A673 (cell line): ENCODE results near the gene SGMS1. TPM values are rescaled to one million over a fixed set of nuclear protein-coding genes. Genes with fewer than 3 reads are reported as not detected.

Experiments used
- BruUV-seq: library from RNA; stranded (reverse); fragments of 400-500 nt; replicated peaks from 2 replicates; lab custom pipeline; 2021; lab: Mats Ljungman, UMichigan
- CTCF ChIA-PET: fragments of 300-600 bp; sonication (Branson Sonifier 250); formaldehyde crosslinking; loops from one replicate; lab custom pipeline; 2022; ENCODE audit warnings: antibody characterized with exemption; lab: Charles Lee
- POLR2A ChIA-PET: fragments of 300-600 bp; sonication (Branson Sonifier 250); formaldehyde crosslinking; loops from one replicate; lab custom pipeline; 2022; ENCODE audit warnings: antibody characterized with exemption; ENCODE audit not compliant: low non-redundant PET; lab: Charles Lee
- DNase-seq: peaks from one replicate; pipeline ENCODE4 v3.0.0-alpha.2; 2015; ENCODE audit warnings: low spot score
- H3K27ac ChIP-seq: fragments of 200-600 bp; sonication (generic); 2 replicates; pipeline ENCODE4 v1.5.1; 2016; ENCODE audit warnings: mixed run types, low read depth, mild to moderate bottlenecking, mixed read lengths, antibody characterized with exemption, low read length; ENCODE audit not compliant: poor library complexity, severe bottlenecking
- H3K27me3 ChIP-seq: fragments of 200-600 bp; sonication (generic); replicated peaks from 2 replicates; pipeline ENCODE4 v1.6.1; 2017; ENCODE audit warnings: mixed run types, low read depth, mild to moderate bottlenecking, mixed read lengths, antibody characterized with exemption, low read length; ENCODE audit not compliant: insufficient read depth, poor library complexity
- H3K36me3 ChIP-seq: fragments of 200-600 bp; sonication (generic); 2 replicates; pipeline ENCODE4 v1.6.1; 2016; ENCODE audit warnings: mixed run types, mild to moderate bottlenecking, mixed read lengths, antibody characterized with exemption, low read length; ENCODE audit not compliant: insufficient read depth, poor library complexity, severe bottlenecking
- H3K4me1 ChIP-seq: fragments of 200-600 bp; sonication (generic); 2 replicates; pipeline ENCODE4 v1.6.1; 2017; ENCODE audit warnings: mixed run types, mild to moderate bottlenecking, mixed read lengths, antibody characterized with exemption, low read length; ENCODE audit not compliant: insufficient read depth, poor library complexity, severe bottlenecking
- H3K4me3 ChIP-seq: fragments of 200-600 bp; sonication (generic); 2 replicates; pipeline ENCODE4 v1.5.1; 2016; ENCODE audit warnings: low read depth, mixed run types, mild to moderate bottlenecking, mixed read lengths, low read length; ENCODE audit not compliant: poor library complexity, severe bottlenecking
- H3K9me3 ChIP-seq: fragments of 200-600 bp; sonication (generic); 2 replicates; pipeline ENCODE4 v1.6.1; 2016; ENCODE audit warnings: mixed run types, low read depth, mild to moderate bottlenecking, mixed read lengths, antibody characterized with exemption, low read length; ENCODE audit not compliant: poor library complexity, severe bottlenecking
- EZH2 ChIP-seq: fragments of 200-600 bp; sonication (generic); IDR thresholded peaks from 2 replicates; pipeline ENCODE4 v1.6.1; 2017; ENCODE audit warnings: borderline replicate concordance, low read depth, mild to moderate bottlenecking, mixed read lengths, antibody characterized with exemption, low read length; ENCODE audit not compliant: poor library complexity, severe bottlenecking
- intact Hi-C: fragments of 100-400 bp; cut with micrococcal nuclease; formaldehyde crosslinking; loops from one replicate; pipeline ENCODE4 v1.10.0; 2022; ENCODE audit not compliant: unreplicated experiment
- total RNA-seq: library from RNA; stranded (reverse); gene quantifications from 2 replicates; pipeline ENCODE4 v1.2.3, GENCODE V29; 2021
- TF ChIP-seq, protein P1 (sequence below): fragments of 300-800, 200-600 bp; sonication (generic); conservative IDR thresholded peaks from 2 replicates; pipeline ENCODE4 v1.5.1; 2017; ENCODE audit warnings: low read depth, mild to moderate bottlenecking, antibody characterized with exemption, low read length, moderate library complexity, mixed read lengths

Gene SGMS1
- total RNA-seq, 1 experiment from 2014 or later, result 13.0 TPM

GRCh38 chr10:50467209-50467608 is 156.5 kb downstream of the SGMS1 start:
- Histone ChIP-seq H3K27me3 (no peaks in the 10 kb centered on the region), H3K4me3 (no peak overlapping the region), H3K9me3 (no peaks in the 10 kb centered on the region), H3K27ac (no peak overlapping the region), H3K36me3 (no peaks in the 10 kb centered on the region), H3K4me1 (peaks cover 15% of the 10 kb centered on the region)
- no peak for TF ChIP-seq EZH2
- TF ChIP-seq, protein P1, sequence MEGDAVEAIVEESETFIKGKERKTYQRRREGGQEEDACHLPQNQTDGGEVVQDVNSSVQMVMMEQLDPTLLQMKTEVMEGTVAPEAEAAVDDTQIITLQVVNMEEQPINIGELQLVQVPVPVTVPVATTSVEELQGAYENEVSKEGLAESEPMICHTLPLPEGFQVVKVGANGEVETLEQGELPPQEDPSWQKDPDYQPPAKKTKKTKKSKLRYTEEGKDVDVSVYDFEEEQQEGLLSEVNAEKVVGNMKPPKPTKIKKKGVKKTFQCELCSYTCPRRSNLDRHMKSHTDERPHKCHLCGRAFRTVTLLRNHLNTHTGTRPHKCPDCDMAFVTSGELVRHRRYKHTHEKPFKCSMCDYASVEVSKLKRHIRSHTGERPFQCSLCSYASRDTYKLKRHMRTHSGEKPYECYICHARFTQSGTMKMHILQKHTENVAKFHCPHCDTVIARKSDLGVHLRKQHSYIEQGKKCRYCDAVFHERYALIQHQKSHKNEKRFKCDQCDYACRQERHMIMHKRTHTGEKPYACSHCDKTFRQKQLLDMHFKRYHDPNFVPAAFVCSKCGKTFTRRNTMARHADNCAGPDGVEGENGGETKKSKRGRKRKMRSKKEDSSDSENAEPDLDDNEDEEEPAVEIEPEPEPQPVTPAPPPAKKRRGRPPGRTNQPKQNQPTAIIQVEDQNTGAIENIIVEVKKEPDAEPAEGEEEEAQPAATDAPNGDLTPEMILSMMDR, result no peak
- ChIA-PET POLR2A (no interaction called here), CTCF (no interaction called here)
- DNase-seq, result no peak
- BruUV-seq, result no TSS peak
- intact Hi-C loops, result no loop called here

GRCh38 chr10:50464004-50464409 is 159.7 kb downstream of the SGMS1 start:
- CTCF ChIA-PET, result no interaction called here
- intact Hi-C loops, result no loop called here
- no peaks in the 10 kb centered on the region for H3K4me1 ChIP-seq
- H3K4me3 ChIP-seq, result no peak overlapping the region
- BruUV-seq, result no TSS peak
- H3K27ac ChIP-seq, result no peak overlapping the region
- no peaks in the 10 kb centered on the region for H3K36me3 ChIP-seq
- no peak for DNase-seq
- POLR2A ChIA-PET, result no interaction called here
- H3K9me3 ChIP-seq, result no peaks in the 10 kb centered on the region
- no peaks in the 10 kb centered on the region for H3K27me3 ChIP-seq
- TF ChIP-seq, protein P1, result no peak
- TF ChIP-seq EZH2, result no peak

DNA sequence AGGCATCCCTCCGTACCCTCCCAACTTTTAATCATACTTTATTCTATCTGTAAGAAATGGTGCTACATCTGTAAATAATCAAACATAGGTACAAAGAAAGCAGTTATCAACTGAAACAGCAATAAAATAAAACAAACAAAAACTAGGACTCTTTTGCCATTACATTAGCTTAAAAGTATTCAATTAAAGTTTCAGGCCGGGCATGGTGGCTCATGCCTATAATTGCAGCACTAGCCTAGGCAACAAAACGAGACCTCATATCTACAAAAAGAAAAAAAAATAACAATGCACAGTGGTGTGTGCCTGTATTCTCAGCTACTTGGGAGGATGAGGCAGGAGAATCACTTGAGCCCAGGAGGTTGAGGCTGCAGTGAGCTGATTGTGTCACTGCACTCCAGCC is 161.9 kb downstream of the SGMS1 start:
- H3K36me3 ChIP-seq, result no peaks in the 10 kb centered on the region
- H3K27me3 ChIP-seq, result no peaks in the 10 kb centered on the region
- TF ChIP-seq, protein P1, result no peak
- TF ChIP-seq EZH2, result no peak
- H3K4me3 ChIP-seq, result no peak overlapping the region
- ChIA-PET POLR2A (no interaction called here), CTCF (no interaction called here)
- no peak for DNase-seq
- intact Hi-C loops, result no loop called here
- no peak overlapping the region for H3K27ac ChIP-seq
- H3K9me3 ChIP-seq, result no peaks in the 10 kb centered on the region
- H3K4me1 ChIP-seq, result no peaks in the 10 kb centered on the region
- BruUV-seq, result no TSS peak
